GM10847 (cell line): ENCODE measurements around the gene FABP3.

Experiments used
- POLR2A ChIP-seq: IDR thresholded peaks from 2 replicates; pipeline ENCODE4 v1.6.1; 2011; ENCODE audit not compliant: insufficient read length; ENCODE audit errors: extremely low read depth

Gene FABP3

GRCh38 chr1:31315902-31316301, 57.0 kb downstream of the FABP3 start:
- TF ChIP-seq POLR2A, result no peak
